Measurements from ENCODE around the gene MTHFSD.

Gene MTHFSD

GRCh38 chr16:86565644-86566511, 10.8 kb upstream of the MTHFSD start:
- ChIA-PET CTCF (interaction anchor here (1.2 to 16.0 kb wide), 7 partner anchors 393 to 732 kb away, joined by 3 to 309 read pairs (median 17); no protein-coding TSS in a partner anchor), POLR2A (interaction anchor here (1.2 to 1.7 kb wide), 3 partner anchors 10 to 497 kb away, joined by 5 to 9 read pairs (median 5); no protein-coding TSS in a partner anchor)
- peak overlapping the region; percentile 91 for H3K4me3 ChIP-seq (ENCODE audit: low read depth, low read length)
- no peak for DNase-seq (ENCODE audit: low read depth, low spot score)
- TF ChIP-seq CTCF (IDR thresholded peaks at IDR 0.05; ENCODE audit: insufficient read depth, low read length, missing control alignments): no peak

DNA sequence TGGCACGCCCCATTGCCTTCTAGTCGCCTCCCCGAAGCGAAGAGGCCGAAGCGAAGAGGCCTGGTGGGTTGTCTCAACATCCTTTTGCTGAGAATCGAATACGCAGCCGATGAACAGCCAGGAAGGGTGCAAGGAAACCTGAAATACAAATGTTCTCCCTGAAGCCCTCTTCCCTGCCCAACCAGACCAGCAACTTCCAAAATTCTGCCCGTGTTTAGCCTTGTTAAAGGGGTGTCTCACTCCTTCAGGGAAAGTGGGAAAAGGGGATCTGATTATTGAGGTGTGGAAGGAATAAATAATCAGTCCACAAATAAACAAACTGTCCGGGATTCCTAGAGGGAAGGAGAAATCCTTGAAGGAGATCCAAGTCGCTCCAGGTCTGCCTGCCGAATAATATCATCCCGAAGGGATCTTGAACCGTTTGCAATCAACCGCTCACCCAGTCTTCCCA, 10.2 kb upstream of the MTHFSD start:
- no peak for TF ChIP-seq CTCF (IDR thresholded peaks at IDR 0.05; ENCODE audit: insufficient read depth, low read length, missing control alignments)
- POLR2A ChIA-PET: interaction anchor here (1.4 kb wide), 1 partner anchor 11 kb away, joined by 5 read pairs; no protein-coding TSS in a partner anchor
- peak overlapping the region; percentile 91 for H3K4me3 ChIP-seq (ENCODE audit: low read depth, low read length)
- no peak for DNase-seq (ENCODE audit: low read depth, low spot score)
- CTCF ChIA-PET: interaction anchor here (0.7 to 16.0 kb wide), 52 partner anchors 10 to 753 kb away, joined by 3 to 309 read pairs (median 6); no protein-coding TSS in a partner anchor

DNA sequence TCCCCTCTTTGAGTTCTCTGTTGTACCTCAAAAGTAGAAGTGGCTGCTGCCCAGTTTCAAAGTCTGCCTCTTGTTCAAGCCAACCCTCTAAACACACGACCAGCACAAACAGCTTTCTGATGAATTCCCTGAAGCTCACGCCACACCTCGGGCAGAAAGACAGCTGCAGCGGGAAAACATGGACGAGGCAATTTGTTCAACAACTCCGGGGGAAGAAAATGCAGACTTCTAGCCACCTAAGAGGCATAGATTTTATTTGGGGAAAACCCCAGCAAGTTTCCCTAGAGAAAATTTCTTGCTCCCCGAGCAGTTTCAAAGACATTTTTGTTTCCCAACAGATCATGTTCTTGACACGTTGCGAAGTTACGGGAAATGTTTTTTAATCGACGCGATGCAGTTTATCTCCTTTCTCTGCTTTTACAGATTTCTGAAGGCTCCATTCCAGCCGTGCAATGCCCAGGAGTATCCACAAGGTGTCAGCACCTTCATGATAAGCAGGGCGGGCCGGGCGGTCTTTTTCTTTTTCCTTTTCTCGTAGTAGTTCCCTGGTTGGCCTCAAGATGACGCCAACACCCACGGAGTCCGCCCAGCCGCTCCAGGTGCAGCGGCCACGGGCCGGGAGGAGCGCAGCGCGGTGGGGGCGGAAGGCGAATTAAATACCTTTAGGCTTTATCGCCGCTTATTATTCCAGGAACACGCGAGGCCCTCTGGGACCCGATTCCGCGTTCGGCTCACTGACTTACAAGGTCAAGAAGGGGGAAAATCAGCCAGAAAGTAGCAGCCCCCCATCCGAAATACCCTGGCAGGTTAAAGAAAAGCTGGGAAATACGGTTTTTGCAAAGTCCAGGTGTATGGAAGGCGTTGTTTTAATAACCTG, 8.7 kb upstream of the MTHFSD start:
- TF ChIP-seq CTCF (IDR thresholded peaks at IDR 0.05; ENCODE audit: insufficient read depth, low read length, missing control alignments): peak; percentile 86
- DNase-seq (ENCODE audit: low read depth, low spot score): no peak
- CTCF ChIA-PET: interaction anchor here (0.6 to 16.0 kb wide), 100 partner anchors 9 to 830 kb away, joined by 3 to 309 read pairs (median 4); partner anchors contain the start of gene FOXL1
- H3K4me3 ChIP-seq (ENCODE audit: low read depth, low read length): peak overlapping the region; percentile 57
- POLR2A ChIA-PET: interaction anchor here (1.0 to 1.4 kb wide), 2 partner anchors 9 to 12 kb away, joined by 4 to 5 read pairs; no protein-coding TSS in a partner anchor

GRCh38 chr16:86562356-86562755, 7.3 kb upstream of the MTHFSD start:
- TF ChIP-seq CTCF (IDR thresholded peaks at IDR 0.05; ENCODE audit: insufficient read depth, low read length, missing control alignments): no peak
- POLR2A ChIA-PET: no interaction called here
- CTCF ChIA-PET: interaction anchor here (1.0 to 16.0 kb wide), 12 partner anchors 273 to 762 kb away, joined by 3 to 309 read pairs (median 5); no protein-coding TSS in a partner anchor

GRCh38 chr16:86559802-86560305, 4.8 kb upstream of the MTHFSD start:
- DNase-seq (ENCODE audit: low read depth, low spot score): no peak
- no peak for TF ChIP-seq CTCF (IDR thresholded peaks at IDR 0.05; ENCODE audit: insufficient read depth, low read length, missing control alignments)
- ChIA-PET POLR2A (no interaction called here), CTCF (interaction anchor here (0.6 to 1.6 kb wide), 2 partner anchors 503 to 718 kb away, joined by 3 to 9 read pairs; no protein-coding TSS in a partner anchor)
- H3K4me3 ChIP-seq (ENCODE audit: low read depth, low read length): no peak overlapping the region

More at GRCh38 chr16:86562356-86562755, 7.3 kb upstream of the MTHFSD start:
- no peak for DNase-seq (ENCODE audit: low read depth, low spot score)
- H3K4me3 ChIP-seq (ENCODE audit: low read depth, low read length): no peak overlapping the region

Data from AG04449 (cell line).